ENCODE data around the gene SHROOM4. TPM values are rescaled to one million over a fixed set of nuclear protein-coding genes. Genes with fewer than 3 reads are reported as not detected.

The SHROOM4 gene
- not detected in 5 replicates for total RNA-seq (2022; extraction: Qiagen RNA extraction; ENCODE audit: low read depth)

GRCh38 chrX:50813843-50814661 is at the start of gene SHROOM4:
TSS of gene SHROOM4 (minus strand) at chrX:50814194. CDS start at chrX:50814018, 176 bp downstream.

Other genes with a start within 250 kb of the SHROOM4 start
- gene BMP15, start 96.5 kb upstream of the SHROOM4 start, total RNA-seq (2022; extraction: Qiagen RNA extraction; ENCODE audit: low read depth): not detected in 5 replicates